ENCODE results near the gene MIA2. TPM values are rescaled to one million over a fixed set of nuclear protein-coding genes. Genes with fewer than 3 reads are reported as not detected.
"Not testable (repeated sequence)": the region's sequence is repeated elsewhere in the genome, so short reads cannot be mapped to it uniquely, and the experiment has no call there.

MIA2 gene
- total and polyA plus RNA-seq, 2 experiments from 2014 or later: 9.5 to 10.9 TPM

DNA sequence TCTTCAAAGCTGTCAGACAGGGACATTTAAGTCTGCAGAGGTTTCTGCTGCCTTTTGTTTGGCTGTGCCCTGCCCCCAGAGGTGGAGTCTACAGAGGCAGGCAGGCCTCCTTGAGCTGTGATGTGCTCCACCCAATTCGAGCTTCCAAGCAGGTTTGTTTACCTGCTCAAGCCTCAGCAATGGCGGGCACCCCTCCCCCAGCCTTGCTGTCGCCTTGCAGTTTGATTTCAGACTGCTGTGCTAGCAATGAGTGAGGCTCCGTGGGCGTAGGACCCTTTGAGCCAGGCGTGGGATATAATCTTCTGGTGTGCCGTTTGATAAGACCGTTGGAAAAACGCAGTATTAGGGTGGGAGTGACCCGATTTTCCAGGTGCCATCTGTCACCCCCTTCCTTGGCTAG lies 125.4 kb downstream of the MIA2 start:
- H3K4me2 ChIP-seq; H3K4me1 ChIP-seq (ENCODE audit: insufficient read depth); H3K27ac ChIP-seq (ENCODE audit: low read depth); H3K27me3 ChIP-seq (ENCODE audit: insufficient read depth); H3K27ac Mint-ChIP-seq; H2AFZ ChIP-seq; ATAC-seq; H3K79me2 ChIP-seq (replicated peaks; ENCODE audit: insufficient read depth); H3K4me1 Mint-ChIP-seq; H3K4me3 ChIP-seq; H3K9me2 ChIP-seq (ENCODE audit: insufficient read depth); H3K4me3 Mint-ChIP-seq; H3K36me3 ChIP-seq (ENCODE audit: insufficient read depth); H3F3A ChIP-seq (replicated peaks; ENCODE audit: low read depth); DNase-seq (ENCODE audit: low spot score); H3K27me3 Mint-ChIP-seq (ENCODE audit: insufficient read depth, low read depth, poor library complexity); H4K20me1 ChIP-seq (replicated peaks; ENCODE audit: insufficient read depth): not testable (repeated sequence)
- Mint-ChIP-seq H3K9me3 (peaks cover 30% of the 10 kb centered on the region), H3K36me3 (ENCODE audit: low read depth) (peaks cover 52% of the 10 kb centered on the region)

GRCh38 chr14:39360316-39360715 lies 126.6 kb downstream of the MIA2 start:
- Mint-ChIP-seq H3K27me3 (ENCODE audit: insufficient read depth, low read depth, poor library complexity) (peaks cover 3% of the 10 kb centered on the region), H3K4me3 (no peak overlapping the region), H3K4me1 (no peaks in the 10 kb centered on the region), H3K36me3 (ENCODE audit: low read depth) (peaks cover 56% of the 10 kb centered on the region), H3K9me3 (peaks cover 35% of the 10 kb centered on the region), H3K27ac (no peak overlapping the region)
- H3K36me3 ChIP-seq (ENCODE audit: insufficient read depth): peaks cover 6% of the 10 kb centered on the region; the same call in 1 of the 2 replicates
- H3F3A ChIP-seq (replicated peaks; ENCODE audit: low read depth): no peaks in the 10 kb centered on the region
- H3K27ac ChIP-seq (ENCODE audit: low read depth): no peak overlapping the region
- no peak for ATAC-seq
- no peaks in the 10 kb centered on the region for H3K79me2 ChIP-seq (replicated peaks; ENCODE audit: insufficient read depth)
- no peak for DNase-seq (ENCODE audit: low spot score)
- no peak overlapping the region for H3K4me3 ChIP-seq
- no peaks in the 10 kb centered on the region for H3K27me3 ChIP-seq (ENCODE audit: insufficient read depth)
- H3K4me2 ChIP-seq: no peak overlapping the region
- H3K4me1 ChIP-seq (ENCODE audit: insufficient read depth): no peaks in the 10 kb centered on the region
- H4K20me1 ChIP-seq (replicated peaks; ENCODE audit: insufficient read depth): no peaks in the 10 kb centered on the region
- H3K9me2 ChIP-seq (ENCODE audit: insufficient read depth): no peaks in the 10 kb centered on the region
- no peak overlapping the region for H2AFZ ChIP-seq
- no peak for TF ChIP-seq EZH2phosphoT487 (IDR thresholded peaks at IDR 0.05; ENCODE audit: unreplicated experiment)
- no peak for TF ChIP-seq ZNF114 (CRISPR knock-in tag; IDR thresholded peaks at IDR 0.05)
- TF ChIP-seq NANOG (IDR thresholded peaks at IDR 0.05; ENCODE audit: borderline replicate concordance): no peak
- TF ChIP-seq, protein P1, sequence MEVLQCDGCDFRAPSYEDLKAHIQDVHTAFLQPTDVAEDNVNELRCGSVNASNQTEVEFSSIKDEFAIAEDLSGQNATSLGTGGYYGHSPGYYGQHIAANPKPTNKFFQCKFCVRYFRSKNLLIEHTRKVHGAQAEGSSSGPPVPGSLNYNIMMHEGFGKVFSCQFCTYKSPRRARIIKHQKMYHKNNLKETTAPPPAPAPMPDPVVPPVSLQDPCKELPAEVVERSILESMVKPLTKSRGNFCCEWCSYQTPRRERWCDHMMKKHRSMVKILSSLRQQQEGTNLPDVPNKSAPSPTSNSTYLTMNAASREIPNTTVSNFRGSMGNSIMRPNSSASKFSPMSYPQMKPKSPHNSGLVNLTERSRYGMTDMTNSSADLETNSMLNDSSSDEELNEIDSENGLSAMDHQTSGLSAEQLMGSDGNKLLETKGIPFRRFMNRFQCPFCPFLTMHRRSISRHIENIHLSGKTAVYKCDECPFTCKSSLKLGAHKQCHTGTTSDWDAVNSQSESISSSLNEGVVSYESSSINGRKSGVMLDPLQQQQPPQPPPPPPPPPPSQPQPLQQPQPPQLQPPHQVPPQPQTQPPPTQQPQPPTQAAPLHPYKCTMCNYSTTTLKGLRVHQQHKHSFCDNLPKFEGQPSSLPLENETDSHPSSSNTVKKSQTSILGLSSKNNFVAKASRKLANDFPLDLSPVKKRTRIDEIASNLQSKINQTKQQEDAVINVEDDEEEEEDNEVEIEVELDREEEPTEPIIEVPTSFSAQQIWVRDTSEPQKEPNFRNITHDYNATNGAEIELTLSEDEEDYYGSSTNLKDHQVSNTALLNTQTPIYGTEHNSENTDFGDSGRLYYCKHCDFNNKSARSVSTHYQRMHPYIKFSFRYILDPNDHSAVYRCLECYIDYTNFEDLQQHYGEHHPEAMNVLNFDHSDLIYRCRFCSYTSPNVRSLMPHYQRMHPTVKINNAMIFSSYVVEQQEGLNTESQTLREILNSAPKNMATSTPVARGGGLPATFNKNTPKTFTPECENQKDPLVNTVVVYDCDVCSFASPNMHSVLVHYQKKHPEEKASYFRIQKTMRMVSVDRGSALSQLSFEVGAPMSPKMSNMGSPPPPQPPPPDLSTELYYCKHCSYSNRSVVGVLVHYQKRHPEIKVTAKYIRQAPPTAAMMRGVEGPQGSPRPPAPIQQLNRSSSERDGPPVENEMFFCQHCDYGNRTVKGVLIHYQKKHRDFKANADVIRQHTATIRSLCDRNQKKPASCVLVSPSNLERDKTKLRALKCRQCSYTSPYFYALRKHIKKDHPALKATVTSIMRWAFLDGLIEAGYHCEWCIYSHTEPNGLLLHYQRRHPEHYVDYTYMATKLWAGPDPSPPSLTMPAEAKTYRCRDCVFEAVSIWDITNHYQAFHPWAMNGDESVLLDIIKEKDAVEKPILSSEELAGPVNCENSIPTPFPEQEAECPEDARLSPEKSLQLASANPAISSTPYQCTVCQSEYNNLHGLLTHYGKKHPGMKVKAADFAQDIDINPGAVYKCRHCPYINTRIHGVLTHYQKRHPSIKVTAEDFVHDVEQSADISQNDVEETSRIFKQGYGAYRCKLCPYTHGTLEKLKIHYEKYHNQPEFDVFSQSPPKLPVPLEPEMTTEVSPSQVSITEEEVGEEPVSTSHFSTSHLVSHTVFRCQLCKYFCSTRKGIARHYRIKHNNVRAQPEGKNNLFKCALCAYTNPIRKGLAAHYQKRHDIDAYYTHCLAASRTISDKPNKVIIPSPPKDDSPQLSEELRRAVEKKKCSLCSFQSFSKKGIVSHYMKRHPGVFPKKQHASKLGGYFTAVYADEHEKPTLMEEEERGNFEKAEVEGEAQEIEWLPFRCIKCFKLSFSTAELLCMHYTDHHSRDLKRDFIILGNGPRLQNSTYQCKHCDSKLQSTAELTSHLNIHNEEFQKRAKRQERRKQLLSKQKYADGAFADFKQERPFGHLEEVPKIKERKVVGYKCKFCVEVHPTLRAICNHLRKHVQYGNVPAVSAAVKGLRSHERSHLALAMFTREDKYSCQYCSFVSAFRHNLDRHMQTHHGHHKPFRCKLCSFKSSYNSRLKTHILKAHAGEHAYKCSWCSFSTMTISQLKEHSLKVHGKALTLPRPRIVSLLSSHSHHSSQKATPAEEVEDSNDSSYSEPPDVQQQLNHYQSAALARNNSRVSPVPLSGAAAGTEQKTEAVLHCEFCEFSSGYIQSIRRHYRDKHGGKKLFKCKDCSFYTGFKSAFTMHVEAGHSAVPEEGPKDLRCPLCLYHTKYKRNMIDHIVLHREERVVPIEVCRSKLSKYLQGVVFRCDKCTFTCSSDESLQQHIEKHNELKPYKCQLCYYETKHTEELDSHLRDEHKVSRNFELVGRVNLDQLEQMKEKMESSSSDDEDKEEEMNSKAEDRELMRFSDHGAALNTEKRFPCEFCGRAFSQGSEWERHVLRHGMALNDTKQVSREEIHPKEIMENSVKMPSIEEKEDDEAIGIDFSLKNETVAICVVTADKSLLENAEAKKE (CRISPR knock-in tag; IDR thresholded peaks at IDR 0.05): no peak
- TF ChIP-seq ZNF331 (CRISPR knock-in tag; IDR thresholded peaks at IDR 0.05; ENCODE audit: low read depth): no peak
- no peak for TF ChIP-seq ETS1 (IDR thresholded peaks at IDR 0.05)
- TF ChIP-seq STAT1 (IDR thresholded peaks at IDR 0.05; ENCODE audit: unreplicated experiment): no peak
- TF ChIP-seq CTCF (conservative IDR thresholded peaks at IDR 0.05; ENCODE audit: low read depth in 2 of 2): no peak
- TF ChIP-seq POLR2AphosphoS5 (IDR thresholded peaks at IDR 0.05; ENCODE audit: low read depth): no peak
- no peak for TF ChIP-seq EZH2 (IDR thresholded peaks at IDR 0.05; ENCODE audit: low read depth, unreplicated experiment)
